Stimulated activated CD8-positive, alpha-beta memory T cell treated with anti-CD3 and anti-CD28 coated beads, Interleukin-15, amount 100 ng/mL, for 48 hours (primary cell): ENCODE results near the gene ATF7IP.
A peak's percentile ranks its signal among the peaks of the same experiment; 100 is the strongest.
"Not testable (repeated sequence)": the region's sequence is repeated elsewhere in the genome, so short reads cannot be mapped to it uniquely, and the experiment has no call there.

Experiments used
- DNase-seq, 2 donors: peaks; one replicate each; pipeline ENCODE4 v3.0.0-alpha.2; 2020; ENCODE audit warnings: low read depth in 2 of 2

ATF7IP gene

GRCh38 chr12:14379508-14379907 lies 14.0 kb downstream of the ATF7IP start:
- DNase-seq = no peak

- peak; percentile 38 to 54 for DNase-seq
Measured at GRCh38 chr12:14384783-14385638, 19.5 kb downstream of the ATF7IP start.

GRCh38 chr12:14387219-14387871 lies 21.9 kb downstream of the ATF7IP start:
- DNase-seq = no peak

- DNase-seq = no peak
Measured at GRCh38 chr12:14390449-14390848, 25.0 kb downstream of the ATF7IP start.

- no peak for DNase-seq
Measured at GRCh38 chr12:14390870-14391530, 25.5 kb downstream of the ATF7IP start.

- DNase-seq = no peak
Measured at GRCh38 chr12:14393751-14394150, 28.3 kb downstream of the ATF7IP start.

- DNase-seq = no peak
Measured at GRCh38 chr12:14394317-14395073, 29.0 kb downstream of the ATF7IP start.

- no peak for DNase-seq
Measured at GRCh38 chr12:14395074-14395778, 29.7 kb downstream of the ATF7IP start.

- no peak for DNase-seq
Measured at GRCh38 chr12:14396071-14396470, 30.6 kb downstream of the ATF7IP start.

GRCh38 chr12:14399871-14400270 lies 34.4 kb downstream of the ATF7IP start:
- DNase-seq = no peak

- no peak for DNase-seq
Measured at GRCh38 chr12:14400599-14400998, 35.1 kb downstream of the ATF7IP start.

- not testable (repeated sequence) for DNase-seq
Measured at GRCh38 chr12:14401267-14401666, 35.8 kb downstream of the ATF7IP start.

GRCh38 chr12:14402697-14403096 lies 37.2 kb downstream of the ATF7IP start:
- no peak for DNase-seq

- DNase-seq = no peak
Measured at GRCh38 chr12:14403293-14403692, 37.8 kb downstream of the ATF7IP start.

- no peak for DNase-seq
Measured at GRCh38 chr12:14403711-14404196, 38.3 kb downstream of the ATF7IP start.

GRCh38 chr12:14405407-14405806 lies 39.9 kb downstream of the ATF7IP start:
- DNase-seq = not testable (repeated sequence)

GRCh38 chr12:14408208-14408607 lies 42.7 kb downstream of the ATF7IP start:
- no peak for DNase-seq

GRCh38 chr12:14410177-14410576 lies 44.7 kb downstream of the ATF7IP start:
- no peak for DNase-seq

- no peak for DNase-seq
Measured at GRCh38 chr12:14410841-14411569, 45.5 kb downstream of the ATF7IP start.

GRCh38 chr12:14416658-14417057 lies 51.2 kb downstream of the ATF7IP start:
- no peak for DNase-seq
